SKM-1 (cell line): Measurements from ENCODE around the gene CEP290.

Source experiments
- DNase-seq: peaks from one replicate; lab custom pipeline; 2025; ENCODE audit not compliant: unreplicated experiment; lab: John Stamatoyannopoulos, UW

CEP290 gene, protein sequence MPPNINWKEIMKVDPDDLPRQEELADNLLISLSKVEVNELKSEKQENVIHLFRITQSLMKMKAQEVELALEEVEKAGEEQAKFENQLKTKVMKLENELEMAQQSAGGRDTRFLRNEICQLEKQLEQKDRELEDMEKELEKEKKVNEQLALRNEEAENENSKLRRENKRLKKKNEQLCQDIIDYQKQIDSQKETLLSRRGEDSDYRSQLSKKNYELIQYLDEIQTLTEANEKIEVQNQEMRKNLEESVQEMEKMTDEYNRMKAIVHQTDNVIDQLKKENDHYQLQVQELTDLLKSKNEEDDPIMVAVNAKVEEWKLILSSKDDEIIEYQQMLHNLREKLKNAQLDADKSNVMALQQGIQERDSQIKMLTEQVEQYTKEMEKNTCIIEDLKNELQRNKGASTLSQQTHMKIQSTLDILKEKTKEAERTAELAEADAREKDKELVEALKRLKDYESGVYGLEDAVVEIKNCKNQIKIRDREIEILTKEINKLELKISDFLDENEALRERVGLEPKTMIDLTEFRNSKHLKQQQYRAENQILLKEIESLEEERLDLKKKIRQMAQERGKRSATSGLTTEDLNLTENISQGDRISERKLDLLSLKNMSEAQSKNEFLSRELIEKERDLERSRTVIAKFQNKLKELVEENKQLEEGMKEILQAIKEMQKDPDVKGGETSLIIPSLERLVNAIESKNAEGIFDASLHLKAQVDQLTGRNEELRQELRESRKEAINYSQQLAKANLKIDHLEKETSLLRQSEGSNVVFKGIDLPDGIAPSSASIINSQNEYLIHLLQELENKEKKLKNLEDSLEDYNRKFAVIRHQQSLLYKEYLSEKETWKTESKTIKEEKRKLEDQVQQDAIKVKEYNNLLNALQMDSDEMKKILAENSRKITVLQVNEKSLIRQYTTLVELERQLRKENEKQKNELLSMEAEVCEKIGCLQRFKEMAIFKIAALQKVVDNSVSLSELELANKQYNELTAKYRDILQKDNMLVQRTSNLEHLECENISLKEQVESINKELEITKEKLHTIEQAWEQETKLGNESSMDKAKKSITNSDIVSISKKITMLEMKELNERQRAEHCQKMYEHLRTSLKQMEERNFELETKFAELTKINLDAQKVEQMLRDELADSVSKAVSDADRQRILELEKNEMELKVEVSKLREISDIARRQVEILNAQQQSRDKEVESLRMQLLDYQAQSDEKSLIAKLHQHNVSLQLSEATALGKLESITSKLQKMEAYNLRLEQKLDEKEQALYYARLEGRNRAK (N-terminal part only)

DNA sequence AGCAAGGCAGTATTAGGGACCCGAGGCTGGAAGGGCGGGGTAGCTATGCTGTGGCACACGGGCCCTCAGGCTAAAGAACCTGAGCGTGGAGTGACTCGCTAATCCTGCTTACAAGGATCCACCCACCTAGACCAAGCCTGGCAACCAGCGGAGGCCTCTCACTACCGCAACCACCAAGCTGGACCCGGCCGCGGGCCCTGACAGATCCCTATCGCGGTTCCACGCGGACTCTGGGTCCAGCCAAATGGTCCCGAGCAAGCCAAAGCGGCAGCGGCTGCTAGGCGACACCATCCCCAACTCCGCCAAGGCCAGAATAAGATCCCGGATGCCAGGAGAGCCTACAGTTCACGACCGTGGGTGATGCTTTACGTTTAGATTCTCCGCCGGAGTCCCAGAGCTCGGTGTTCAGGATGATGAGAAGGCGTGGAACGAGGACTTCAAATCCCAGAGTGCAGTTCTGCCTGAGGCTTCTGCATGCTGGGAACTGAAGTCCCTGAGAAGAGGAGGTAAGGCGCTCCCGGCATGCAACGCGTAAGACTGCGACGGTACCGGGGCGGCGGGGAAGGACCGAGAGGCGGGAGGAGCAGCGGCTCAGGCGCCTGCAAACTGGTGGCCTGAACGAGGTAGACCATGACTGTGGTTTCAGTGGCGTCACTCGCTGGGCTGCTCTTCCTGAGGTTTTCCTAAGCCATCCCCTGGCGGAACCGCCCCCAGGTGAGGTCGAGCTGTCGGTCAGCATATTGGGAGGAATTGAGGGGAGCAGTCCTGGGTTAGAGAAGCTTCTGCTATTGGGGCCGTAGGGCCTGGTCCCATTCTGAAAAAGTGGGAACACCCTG is at the start of gene CEP290, which contains the start of gene TMTC3:
Gene CEP290 (minus strand): TSS at position 315 of the 836 bp plus-strand sequence. CDS start 781 bp downstream, outside the sequence.
Gene TMTC3 (plus strand): TSS at position 534 of the 836 bp plus-strand sequence. CDS start 6,009 bp downstream, outside the sequence.
- peak; percentile 80 for DNase-seq

DNA sequence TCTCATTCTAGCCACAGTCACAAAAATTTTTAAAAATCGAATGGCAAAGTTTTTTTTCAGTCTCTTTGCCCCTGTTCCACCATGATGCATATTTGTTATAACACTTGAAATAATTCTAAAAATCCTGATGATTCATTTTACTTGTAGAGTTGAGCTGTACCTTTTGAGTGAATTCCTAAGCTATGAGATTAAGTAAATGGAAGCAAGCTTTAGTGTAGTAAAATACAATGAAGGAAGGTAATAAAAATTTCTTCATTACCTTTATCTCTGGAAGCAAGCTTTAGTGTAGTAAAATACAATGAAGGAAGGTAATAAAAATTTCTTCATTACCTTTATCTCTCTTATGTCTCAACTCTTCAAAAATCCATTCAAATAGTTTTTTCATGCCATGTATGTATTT is 46.3 kb upstream of the CEP290 start:
- no peak for DNase-seq

DNA sequence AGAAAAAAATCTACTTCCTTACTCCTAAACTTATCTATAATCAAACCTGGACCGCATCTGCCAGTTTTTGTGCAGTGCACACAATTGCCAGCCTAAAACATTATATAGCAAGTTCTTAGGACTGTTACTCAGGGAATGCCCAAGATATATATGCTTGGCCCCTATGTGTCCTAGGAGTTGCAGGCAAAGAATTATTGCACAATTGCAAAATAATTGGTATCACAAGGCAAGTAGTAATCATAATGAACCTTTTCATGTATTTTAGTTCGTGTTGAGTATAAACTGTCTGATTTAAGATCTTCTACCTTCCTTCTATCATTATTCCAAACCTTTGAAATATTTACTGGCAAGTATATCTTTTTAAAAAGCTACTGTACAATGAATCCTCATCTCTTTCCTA is 45.7 kb upstream of the CEP290 start:
- no peak for DNase-seq

DNA sequence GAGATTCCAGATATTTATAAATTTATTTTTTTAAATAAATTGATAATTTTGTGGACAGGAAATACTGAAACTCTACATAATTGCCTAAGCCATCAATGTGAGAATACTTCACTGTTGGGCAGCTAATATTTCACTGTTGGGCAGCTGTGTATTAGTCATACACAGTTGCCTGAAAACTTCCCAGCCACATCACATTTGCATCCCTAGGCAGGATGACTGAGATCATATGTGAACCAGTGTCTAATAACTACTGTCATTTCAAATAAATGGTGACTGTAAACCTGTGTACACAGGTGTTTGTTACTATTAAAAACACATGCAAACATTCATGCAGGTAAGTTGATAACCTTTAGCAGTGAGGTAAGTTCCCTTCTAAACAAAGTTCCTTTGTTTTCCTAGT is 44.1 kb upstream of the CEP290 start:
- DNase-seq: no peak

DNA sequence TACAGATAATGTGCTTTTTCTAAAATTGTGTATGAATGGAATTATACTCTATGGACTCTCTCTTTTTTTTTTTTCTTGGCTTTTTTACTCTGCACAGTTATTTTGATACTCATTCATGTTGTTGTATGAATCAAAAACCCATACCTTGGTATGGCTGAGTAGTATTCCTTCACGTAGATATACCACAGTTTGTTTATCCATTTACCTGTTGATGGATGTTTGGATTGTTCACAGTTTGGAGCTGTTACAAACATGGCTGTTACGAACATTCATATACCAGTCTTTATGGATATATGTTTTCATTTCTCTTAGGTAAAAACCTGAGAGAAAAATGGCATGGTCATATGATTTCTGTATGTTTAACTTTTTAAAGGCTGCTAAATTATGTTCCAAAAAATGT is 43.4 kb upstream of the CEP290 start:
- no peak for DNase-seq

DNA sequence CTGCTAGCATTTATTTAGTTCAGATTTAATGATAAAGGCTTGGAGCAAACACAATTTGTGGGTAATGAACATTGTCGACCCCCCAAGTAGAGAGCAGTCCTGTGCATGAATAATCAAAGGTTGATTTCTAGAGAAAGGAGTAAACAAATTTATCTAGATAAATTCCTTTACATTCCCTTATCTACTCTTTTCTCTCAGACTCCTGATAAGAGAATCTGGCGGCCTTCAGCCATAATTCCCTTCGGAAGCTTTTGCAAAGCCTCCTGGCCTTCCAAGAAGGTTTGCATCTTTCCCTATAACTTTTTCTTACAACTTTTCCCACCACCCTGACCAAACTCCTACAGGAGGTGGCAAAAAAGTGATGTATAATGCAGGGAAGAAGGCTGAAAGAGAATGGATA is 42.3 kb upstream of the CEP290 start:
- no peak for DNase-seq

DNA sequence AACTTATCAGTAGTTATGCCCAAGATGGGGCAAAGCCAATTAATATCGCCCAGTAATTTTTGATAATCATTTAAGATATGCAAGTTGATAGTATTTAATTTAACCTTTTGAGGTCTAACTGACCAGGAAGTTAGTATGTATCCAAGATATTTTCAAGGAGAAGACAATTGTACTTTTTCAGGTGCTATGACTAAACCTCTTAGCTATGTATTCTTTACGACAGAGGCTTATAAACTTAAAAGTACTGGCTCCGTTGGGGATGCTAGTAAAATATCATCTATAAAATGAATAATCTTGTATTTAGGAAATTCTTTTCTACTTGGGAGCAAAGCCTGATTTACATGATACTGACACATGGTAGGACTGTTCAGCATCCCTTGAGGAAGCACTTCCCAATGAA is 40.5 kb upstream of the CEP290 start:
- no peak for DNase-seq

DNA sequence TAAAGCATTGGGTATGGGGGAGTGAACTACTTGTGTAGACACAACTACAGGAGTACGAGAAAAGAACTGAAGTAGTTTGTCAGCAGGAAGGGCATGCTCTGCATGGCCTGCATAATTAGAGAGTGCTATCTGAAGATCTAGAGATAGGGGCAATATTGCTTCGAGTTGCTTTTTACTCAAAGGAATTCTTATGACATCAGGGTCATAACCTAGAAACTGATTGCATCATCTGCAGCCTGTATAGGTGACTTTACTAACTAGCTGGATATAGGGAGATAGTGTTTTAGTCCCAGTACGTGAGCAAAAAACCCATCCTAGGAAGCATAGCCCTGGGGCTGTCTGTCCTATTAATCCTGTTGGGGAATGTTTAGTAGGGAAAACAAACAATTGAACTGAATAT is 40.0 kb upstream of the CEP290 start:
- DNase-seq: no peak

DNA sequence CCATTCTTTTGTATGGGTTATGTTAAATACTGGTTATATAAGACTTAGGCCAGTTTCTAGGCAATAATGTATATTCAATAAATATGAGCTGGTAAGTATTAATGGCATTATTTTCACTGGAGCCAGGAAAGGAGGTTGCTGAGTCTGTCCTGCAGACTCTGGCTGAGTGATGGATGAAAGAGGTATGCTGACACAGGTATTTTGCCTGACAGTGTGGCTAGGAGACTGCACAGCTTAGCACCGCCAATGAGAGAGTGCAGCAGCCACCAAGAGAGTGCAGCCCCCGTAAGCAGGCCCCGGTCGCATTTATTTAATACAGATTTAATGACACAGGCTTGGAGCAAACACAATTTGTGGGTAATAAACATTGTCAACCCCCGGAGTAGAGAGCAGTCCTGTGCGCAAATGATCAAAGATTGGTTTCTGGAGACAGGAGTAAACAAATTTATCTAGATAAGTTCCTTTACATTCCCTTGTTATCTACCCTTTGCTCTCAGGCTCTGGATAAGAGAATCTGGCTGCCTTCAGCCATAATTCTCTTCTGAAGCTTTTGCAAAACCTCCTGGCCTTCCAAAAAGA is 37.6 kb upstream of the CEP290 start:
- no peak for DNase-seq

DNA sequence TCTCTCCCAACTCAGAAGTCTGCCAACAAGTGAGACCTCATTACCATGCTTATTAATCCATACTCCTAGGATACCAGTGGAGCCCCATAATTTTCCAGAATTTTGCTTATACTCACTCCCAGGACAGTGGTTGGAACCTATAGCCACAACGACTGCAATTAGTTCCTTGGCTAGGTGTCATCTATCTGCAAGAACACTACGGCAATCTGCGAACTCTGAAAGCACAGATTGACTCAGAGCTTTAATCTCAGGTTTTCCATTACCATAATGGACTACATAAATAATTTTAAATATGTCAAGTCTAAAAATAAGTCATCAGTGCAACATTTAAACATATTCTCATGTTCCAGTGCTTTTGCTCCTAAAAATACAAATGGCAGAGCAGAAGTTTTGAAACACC is 33.7 kb upstream of the CEP290 start:
- no peak for DNase-seq

DNA sequence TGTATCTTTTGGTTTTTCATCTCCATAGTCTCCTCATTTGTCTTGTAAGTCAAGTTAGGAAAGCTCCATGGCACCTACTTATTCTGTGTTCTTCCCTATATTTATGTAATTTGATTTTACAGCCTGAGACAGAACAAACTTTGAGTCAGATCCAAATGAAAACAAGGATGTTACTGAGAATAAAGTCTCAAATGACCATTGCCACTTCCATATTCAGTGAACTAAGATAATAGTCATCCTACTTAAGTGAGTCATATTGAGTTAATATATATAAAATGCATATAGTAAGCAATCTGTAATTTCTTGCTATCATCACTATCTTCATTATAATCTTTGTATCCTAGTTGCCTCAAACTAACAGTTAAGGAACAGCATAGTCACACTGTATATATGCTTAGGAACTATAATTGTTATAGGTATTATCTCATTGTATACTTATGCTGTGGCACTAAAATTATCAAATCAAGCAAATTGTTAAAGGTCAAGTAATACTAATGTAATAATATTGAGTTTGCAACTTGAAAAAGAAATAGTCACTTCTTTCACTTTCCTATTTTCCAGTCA is 31.0 kb upstream of the CEP290 start:
- no peak for DNase-seq

DNA sequence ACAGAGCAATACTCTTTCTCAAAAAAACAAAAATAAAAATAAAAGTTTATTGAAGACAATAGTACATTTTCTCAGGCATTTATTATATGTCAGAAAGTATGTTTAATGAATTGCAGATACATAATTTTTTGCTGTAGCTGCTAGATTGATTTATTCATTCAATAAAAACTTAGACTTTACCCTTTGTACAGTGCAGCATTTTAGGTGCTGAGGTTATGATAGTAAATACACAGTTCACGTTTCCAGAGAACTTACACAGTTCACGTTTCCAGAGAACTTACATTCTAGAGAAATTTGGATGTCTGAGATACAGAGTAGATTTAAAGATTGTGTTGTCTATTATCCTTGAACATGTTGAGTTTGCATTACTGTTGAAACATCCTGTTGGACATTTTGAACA is 25.5 kb upstream of the CEP290 start:
- no peak for DNase-seq

DNA sequence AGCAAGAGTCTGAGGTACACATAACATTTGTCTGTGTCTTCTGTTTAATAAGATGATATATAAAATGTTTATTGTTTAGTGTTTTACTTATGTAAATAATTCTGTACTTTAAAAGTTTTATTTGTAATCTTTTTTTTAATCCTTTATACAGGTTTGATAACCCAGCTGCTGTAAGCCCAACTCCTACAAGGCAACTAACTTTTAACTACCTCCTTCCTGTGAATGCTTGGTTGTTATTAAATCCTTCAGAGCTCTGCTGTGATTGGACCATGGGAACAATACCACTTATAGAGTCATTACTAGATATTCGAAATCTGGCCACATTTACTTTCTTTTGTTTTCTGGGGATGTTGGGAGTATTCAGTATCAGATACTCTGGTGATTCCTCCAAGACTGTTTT is 24.3 kb upstream of the CEP290 start:
- DNase-seq: no peak

DNA sequence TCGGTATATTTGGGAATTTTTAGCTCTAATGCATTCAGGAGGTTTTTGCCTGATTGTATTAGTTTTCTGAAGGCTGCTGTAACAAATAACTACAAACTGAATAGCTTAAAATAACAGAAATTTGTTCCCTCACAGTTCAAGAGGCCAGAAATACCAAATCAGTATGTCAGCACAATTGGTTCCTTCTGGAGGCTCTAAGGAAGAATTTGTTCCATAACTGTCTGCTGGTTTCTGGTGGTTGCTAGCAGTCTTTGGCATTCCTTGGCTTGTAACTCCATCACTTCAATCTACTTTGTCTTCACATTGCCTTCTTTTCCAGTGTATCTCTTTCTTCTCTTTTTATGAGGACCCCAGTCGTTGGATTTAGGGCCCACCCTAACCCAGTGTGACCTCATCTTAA is 21.5 kb upstream of the CEP290 start:
- DNase-seq: no peak

DNA sequence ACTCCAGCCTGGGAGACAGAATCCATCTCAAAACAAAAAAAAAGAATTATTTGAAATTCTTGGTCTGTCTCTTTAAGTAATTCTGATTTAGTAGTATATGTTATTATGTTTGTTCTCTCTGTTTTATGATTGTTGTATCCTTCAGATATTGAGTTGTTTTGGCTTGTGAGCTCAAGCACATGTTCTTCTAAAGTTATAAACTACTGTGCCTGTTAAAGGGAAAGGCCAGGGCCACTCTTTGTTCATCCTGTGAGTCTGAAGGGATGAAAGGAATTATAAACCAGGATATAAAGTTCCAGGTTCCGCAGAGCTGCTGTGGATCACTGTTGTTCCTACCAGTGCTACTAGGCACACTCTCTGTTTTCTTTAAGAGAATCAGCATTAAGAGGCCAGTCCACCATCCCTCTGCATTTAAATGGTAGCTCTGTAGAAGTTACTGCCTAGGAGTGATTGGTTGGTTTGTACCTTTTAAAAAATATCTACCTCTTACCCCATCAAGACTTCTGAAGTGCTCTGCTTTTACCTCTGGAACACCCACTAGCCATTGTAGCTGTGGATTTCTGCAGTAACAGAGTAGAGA is 14.3 kb upstream of the CEP290 start:
- DNase-seq: no peak

DNA sequence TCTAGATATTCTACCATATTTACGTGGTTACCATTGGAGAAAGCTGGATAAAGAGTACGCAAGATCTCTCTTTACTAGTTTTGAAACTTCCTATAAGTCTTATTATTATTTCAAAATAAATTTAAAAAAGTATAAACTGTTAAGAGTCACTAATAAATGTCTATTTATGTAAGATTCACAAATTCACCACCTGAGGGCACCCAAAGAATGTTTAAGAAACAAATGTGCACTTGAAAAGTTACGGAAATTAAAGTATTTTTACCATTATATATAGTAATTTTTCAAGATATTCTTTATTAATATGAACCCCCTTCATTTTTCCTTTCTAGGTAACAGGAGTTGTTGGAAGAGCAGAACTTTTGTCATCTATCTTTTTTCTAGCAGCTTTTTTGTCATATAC is 12.1 kb upstream of the CEP290 start:
- DNase-seq: no peak

DNA sequence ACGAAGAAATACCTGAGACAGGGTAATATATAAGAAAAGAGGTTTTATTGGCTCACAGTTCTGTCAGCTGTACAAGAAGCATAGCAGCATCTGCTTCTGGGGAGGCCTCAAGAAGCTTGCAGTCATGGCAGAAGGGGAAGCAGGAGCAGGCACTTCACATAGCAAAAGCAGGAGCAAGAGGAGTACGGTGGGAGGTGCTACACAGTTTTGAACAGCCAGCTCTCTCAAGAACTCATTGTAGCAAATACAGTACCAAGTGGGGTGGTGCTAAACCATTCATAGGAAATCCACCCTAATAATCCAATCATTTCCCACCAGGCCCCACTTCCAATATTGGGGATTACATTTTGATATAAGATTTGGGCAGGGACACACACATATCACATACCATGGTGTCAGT is 8.2 kb upstream of the CEP290 start:
- DNase-seq: no peak

DNA sequence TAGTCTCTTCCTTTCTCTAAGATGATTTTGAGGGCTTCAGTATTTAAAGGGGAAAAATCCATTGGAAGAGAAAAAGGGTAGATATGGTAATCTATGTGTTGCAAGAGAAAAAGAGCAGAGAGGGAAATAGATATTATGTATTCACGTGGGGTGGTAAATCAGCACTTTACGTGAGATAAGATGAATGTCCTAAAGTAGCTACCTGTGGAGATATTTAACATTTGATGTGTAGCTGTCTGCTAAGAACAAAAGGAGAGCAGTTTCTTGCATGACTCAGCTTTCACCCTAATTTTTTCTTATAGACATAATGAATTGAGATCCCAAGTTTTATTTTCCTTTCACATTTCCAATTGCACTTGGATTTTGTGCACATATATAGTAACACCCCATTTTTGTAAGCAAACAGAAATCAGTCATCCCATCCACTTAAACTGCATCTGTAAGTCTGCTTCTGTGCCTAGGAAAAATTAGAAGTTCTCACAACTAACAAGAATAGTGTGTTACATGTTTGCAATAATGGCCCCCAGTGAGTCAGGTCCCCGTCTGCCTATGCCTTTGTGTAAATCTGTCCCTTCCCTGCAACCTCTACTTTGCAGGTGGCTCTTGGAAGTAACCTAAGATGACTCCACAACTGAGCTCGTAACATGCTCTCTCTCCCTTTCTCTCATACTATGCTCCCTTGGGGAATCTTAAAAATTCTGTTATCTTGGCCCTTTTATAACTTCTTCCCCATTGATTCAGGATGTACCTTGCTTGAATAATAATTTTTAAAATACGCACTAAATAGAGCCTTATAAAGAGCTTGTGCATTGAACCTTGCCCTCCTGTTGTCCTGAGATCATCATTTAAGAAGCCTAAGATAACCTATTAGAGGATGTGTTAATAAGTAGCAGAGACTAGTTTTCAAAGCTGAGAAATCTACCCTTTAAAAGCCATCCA is 3.9 kb upstream of the CEP290 start:
- no peak for DNase-seq
